Kidney epithelial cell (primary cell): Measurements from ENCODE around the gene RILPL1. TPM values are rescaled to one million over a fixed set of nuclear protein-coding genes. Genes with fewer than 3 reads are reported as not detected.
"Not testable (repeated sequence)": the region's sequence is repeated elsewhere in the genome, so short reads cannot be mapped to it uniquely, and the experiment has no call there.

Source experiments
- DNase-seq: peaks from one replicate; pipeline ENCODE4 v3.0.0-alpha.2; 2010; ENCODE audit warnings: low read depth
- H3K27me3 ChIP-seq: 2 replicates; pipeline ENCODE4 v1.6.0; 2011; ENCODE audit warnings: low read length; ENCODE audit not compliant: control insufficient read depth, insufficient read depth
- H3K36me3 ChIP-seq: 2 replicates; pipeline ENCODE4 v1.5.1; 2011; ENCODE audit warnings: low read length; ENCODE audit not compliant: control insufficient read depth, insufficient read depth
- H3K4me3 ChIP-seq: 2 replicates; pipeline ENCODE4 v1.5.1; 2011; ENCODE audit warnings: low read depth, mild to moderate bottlenecking, control low read depth, low read length
- total RNA-seq: library from RNA; depleted of rRNA; stranded (reverse); fragments of >200 nt; gene quantifications from 2 replicates; pipeline ENCODE4 v1.2.3, GENCODE V29; 2015
- TF ChIP-seq, protein P1 (sequence below): IDR thresholded peaks from 2 replicates; pipeline ENCODE4 v1.5.1; 2011; ENCODE audit warnings: mild to moderate bottlenecking, moderate library complexity, low read length, control low read depth, inconsistent platforms; ENCODE audit not compliant: insufficient read depth, poor library complexity, severe bottlenecking

RILPL1 gene
- total RNA-seq, 1 donor from 2014 or later: 12.1 TPM

DNA sequence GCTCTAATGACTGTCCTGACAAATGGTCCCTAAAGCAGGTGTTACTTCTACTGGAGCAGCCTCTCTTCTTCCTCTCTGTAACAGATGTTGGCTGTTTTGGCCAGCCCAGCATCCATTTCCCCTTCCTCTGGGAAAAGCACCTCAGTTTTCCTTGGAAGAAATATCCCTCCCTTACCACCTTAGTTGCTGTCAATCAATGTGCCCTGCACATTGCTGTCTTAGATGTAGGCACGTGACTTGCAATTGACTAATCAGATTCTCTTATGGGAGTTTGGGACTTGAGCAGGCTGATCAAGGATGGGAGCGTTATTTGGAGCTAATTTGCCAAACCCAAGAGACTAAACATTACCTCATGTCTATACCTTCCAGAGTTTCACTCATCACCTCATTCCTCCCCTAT lies 38.9 kb upstream of the RILPL1 start:
- no peaks in the 10 kb centered on the region for H3K36me3 ChIP-seq
- DNase-seq: no peak
- H3K4me3 ChIP-seq: no peak overlapping the region
- TF ChIP-seq, protein P1, sequence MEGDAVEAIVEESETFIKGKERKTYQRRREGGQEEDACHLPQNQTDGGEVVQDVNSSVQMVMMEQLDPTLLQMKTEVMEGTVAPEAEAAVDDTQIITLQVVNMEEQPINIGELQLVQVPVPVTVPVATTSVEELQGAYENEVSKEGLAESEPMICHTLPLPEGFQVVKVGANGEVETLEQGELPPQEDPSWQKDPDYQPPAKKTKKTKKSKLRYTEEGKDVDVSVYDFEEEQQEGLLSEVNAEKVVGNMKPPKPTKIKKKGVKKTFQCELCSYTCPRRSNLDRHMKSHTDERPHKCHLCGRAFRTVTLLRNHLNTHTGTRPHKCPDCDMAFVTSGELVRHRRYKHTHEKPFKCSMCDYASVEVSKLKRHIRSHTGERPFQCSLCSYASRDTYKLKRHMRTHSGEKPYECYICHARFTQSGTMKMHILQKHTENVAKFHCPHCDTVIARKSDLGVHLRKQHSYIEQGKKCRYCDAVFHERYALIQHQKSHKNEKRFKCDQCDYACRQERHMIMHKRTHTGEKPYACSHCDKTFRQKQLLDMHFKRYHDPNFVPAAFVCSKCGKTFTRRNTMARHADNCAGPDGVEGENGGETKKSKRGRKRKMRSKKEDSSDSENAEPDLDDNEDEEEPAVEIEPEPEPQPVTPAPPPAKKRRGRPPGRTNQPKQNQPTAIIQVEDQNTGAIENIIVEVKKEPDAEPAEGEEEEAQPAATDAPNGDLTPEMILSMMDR: no peak
- H3K27me3 ChIP-seq: no peaks in the 10 kb centered on the region

DNA sequence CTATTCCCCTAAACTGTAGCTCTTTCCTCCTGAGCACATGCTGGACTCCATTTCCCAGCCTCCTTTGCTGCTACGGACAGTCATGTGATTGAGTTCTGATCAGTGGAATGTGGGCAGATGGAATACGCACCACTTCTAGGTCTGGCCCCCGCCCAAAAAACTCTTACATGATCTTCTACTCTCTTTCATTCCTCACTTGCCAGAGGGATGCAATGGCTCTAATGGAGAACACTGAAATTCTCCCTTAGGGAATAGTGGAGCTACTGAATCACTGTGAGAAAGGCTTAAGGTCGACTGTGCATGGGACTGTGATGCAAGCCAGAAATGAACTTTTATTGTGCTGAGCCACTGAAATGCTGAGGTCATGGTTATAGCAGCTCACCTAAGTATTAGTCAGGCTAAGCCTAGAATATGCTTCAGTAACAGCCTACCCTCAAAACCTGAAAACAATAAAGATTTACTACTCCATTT lies 37.9 kb upstream of the RILPL1 start:
- DNase-seq: no peak
- TF ChIP-seq, protein P1: no peak
- Histone ChIP-seq H3K27me3 (no peaks in the 10 kb centered on the region), H3K36me3 (no peaks in the 10 kb centered on the region), H3K4me3 (no peak overlapping the region)

DNA sequence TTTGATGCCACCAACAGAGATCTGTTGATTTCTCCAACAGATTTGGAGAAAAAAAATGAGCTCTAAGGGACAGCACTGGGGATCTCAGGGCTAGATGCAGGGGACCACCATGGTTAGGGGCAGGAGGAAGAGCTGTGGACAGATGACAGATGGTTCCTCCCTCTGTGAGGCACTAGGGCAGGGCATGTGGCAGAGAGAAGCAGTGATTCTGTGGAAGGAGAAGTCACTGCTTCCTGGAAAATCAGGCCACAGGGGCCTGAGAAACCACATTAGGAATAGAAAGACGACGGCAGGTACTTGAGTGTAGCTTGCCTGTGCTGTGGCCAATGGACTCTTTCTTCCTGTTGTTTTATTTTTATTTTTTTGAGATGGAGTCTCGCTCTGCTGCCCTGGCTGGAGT lies 25.9 kb upstream of the RILPL1 start:
- no peaks in the 10 kb centered on the region for H3K36me3 ChIP-seq
- TF ChIP-seq, protein P1: no peak
- H3K4me3 ChIP-seq: no peak overlapping the region
- DNase-seq: no peak
- H3K27me3 ChIP-seq: no peaks in the 10 kb centered on the region

DNA sequence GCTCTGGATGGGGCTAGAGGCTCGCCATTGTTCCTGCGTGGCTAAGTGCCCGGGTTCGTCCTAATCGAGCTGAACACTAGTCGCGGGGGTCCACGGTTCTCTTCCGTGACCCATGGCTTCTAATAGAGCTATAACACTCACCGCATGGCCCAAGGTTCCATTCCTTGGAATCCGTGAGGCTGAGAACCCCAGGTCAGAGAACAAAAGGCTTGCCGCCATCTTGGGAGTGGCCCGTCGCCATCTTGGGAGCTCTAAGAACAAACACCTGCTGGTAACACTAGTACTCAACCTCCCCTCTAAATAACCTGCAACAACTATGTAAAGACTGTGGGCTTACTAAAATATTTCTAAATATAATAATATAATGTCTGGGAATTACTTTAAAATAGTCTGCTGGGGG lies 25.0 kb upstream of the RILPL1 start:
- H3K36me3 ChIP-seq, H3K4me3 ChIP-seq, H3K27me3 ChIP-seq, DNase-seq: not testable (repeated sequence)

DNA sequence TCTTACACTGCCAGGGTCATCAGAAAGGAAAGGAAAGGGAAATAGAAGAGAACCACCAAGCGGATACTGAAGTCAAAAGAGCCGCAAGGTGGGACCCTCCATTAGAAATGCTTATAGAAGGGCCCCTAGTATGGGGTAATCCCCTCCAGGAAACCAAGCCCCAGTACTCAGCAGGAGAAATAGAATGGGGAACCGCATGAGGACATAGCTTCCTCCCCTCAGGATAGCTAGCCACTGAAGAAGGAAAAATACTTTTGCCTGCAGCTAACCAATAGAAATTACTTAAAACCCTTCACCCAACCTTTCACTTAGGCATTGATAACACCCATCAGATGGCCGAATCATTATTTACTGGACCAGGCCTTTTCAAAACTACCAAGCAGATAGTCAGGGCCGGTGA lies 21.3 kb upstream of the RILPL1 start:
- H3K36me3 ChIP-seq, H3K27me3 ChIP-seq, DNase-seq, H3K4me3 ChIP-seq: not testable (repeated sequence)

DNA sequence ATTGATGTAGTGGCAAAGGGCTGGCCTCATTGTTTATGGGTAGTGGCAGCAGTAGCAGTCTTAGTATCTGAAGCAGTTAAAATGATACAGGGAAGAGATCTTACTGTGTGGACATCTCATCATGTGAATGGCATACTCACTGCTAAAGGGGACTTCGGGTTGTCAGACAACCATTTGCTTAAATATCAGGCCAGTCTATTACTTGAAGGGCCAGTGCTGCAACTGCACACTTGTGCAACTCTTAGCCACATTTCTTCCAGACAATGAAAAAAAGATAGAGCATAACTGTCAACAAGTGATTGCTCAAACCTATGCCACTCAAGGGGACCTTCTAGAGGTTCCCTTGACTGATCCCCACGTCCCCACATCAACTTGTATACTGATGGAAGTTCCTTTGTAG lies 20.6 kb upstream of the RILPL1 start:
- not testable (repeated sequence) for H3K36me3 ChIP-seq, H3K27me3 ChIP-seq, DNase-seq, H3K4me3 ChIP-seq

DNA sequence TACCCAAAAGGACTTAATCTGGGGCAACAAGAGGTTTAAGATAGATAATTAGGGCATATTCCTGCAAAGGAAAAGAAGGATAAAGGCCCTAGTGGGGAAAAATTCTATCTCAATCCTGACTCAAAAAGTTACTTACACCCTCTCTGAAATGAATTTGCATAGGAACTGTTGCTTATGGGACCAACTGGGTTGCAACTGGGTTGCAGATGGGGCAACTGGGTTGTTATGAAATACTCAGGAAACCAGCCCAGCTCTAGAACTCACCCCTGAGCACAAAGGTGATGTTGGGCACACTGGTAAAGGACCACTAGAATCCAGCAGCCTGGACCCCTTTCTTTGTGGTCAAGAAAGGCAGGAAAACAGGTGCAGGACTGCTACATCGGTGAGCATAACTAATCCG lies 17.2 kb upstream of the RILPL1 start:
- H3K4me3 ChIP-seq: no peak overlapping the region
- TF ChIP-seq, protein P1: no peak
- H3K27me3 ChIP-seq: no peaks in the 10 kb centered on the region
- no peak for DNase-seq
- no peaks in the 10 kb centered on the region for H3K36me3 ChIP-seq
